ENCODE data around the gene GALNT18.

- TF ChIP-seq CTCF (IDR thresholded peaks at IDR 0.05) (no peak), POLR2A (IDR thresholded peaks at IDR 0.05) (no peak)
Measured at GRCh38 chr11:11408436-11409221, 213.2 kb downstream of the GALNT18 start.

All from right lobe of liver (tissue), 4 donors.